SK-N-SH treated with all-trans-retinoic acid at 6 μM for 48 hours (cell line): Measurements from ENCODE around the gene PGP.

Source experiments
- ISL1 ChIP-seq: fragments of 250-450 bp; sonication (Bioruptor Pico); IDR thresholded peaks from 2 replicates; pipeline ENCODE4 v2.1.2; 2022; ENCODE audit warnings: mild to moderate bottlenecking, moderate library complexity
- OSR1 ChIP-seq: fragments of 250-450 bp; sonication (Bioruptor Pico); IDR thresholded peaks from 2 replicates; pipeline ENCODE4 v1.8.0; 2022; ENCODE audit warnings: moderate library complexity, mild to moderate bottlenecking, inconsistent platforms
- RARB ChIP-seq: fragments of 250-450 bp; sonication (Bioruptor Pico); IDR thresholded peaks from 2 replicates; pipeline ENCODE4 v1.8.0; 2021; ENCODE audit warnings: mild to moderate bottlenecking, moderate library complexity
- ZNF8 ChIP-seq: fragments of 450-650 bp; formaldehyde crosslinking; IDR thresholded peaks from 2 replicates; pipeline ENCODE4 v1.5.0; 2020; ENCODE audit warnings: mild to moderate bottlenecking, moderate library complexity
- TF ChIP-seq, protein P1 (sequence below): fragments of 250-450 bp; sonication (Bioruptor Pico); IDR thresholded peaks from 2 replicates; pipeline ENCODE4 v1.5.1; 2020; ENCODE audit warnings: low read depth, mild to moderate bottlenecking, moderate library complexity
- TF ChIP-seq, protein P2 (sequence below): fragments of 250-450 bp; sonication (Bioruptor Pico); IDR thresholded peaks from 2 replicates; pipeline ENCODE4 v1.8.0; 2020; ENCODE audit warnings: mild to moderate bottlenecking, moderate library complexity, borderline replicate concordance
- TF ChIP-seq, protein P3 (sequence below): fragments of 250-450 bp; sonication (Bioruptor Pico); IDR thresholded peaks from 2 replicates; pipeline ENCODE4 v1.5.0; 2020; ENCODE audit warnings: mild to moderate bottlenecking, moderate library complexity

DNA sequence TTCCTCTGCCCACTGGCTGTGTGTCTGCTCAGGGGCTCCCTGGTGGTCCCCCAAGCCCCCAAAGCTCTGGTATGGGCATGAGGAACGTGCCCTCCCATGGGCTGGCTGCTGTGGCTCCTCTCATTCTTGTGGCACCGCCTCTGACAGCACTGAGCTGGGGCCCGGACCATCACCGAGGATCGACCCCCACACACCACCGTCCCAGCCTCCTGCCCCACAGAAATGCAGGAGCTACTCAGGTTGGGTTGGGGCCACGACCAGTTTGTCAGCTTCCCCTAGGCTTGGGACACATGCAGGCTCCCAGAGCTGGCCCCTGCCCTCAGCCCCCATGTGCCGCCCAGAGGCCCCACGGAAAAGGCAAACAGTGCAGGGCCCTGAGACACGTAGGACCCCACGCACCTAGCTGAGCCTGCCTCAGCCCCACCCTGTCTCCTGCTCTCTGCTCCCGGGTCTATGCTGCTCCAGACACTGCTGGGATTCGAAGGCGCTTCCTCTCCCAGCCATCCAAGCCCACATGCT is 15.0 kb downstream of the PGP start:
- TF ChIP-seq, protein P1, sequence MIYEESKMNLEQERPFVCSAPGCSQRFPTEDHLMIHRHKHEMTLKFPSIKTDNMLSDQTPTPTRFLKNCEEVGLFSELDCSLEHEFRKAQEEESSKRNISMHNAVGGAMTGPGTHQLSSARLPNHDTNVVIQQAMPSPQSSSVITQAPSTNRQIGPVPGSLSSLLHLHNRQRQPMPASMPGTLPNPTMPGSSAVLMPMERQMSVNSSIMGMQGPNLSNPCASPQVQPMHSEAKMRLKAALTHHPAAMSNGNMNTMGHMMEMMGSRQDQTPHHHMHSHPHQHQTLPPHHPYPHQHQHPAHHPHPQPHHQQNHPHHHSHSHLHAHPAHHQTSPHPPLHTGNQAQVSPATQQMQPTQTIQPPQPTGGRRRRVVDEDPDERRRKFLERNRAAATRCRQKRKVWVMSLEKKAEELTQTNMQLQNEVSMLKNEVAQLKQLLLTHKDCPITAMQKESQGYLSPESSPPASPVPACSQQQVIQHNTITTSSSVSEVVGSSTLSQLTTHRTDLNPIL (CRISPR knock-in tag) = no peak
- TF ChIP-seq, protein P2, sequence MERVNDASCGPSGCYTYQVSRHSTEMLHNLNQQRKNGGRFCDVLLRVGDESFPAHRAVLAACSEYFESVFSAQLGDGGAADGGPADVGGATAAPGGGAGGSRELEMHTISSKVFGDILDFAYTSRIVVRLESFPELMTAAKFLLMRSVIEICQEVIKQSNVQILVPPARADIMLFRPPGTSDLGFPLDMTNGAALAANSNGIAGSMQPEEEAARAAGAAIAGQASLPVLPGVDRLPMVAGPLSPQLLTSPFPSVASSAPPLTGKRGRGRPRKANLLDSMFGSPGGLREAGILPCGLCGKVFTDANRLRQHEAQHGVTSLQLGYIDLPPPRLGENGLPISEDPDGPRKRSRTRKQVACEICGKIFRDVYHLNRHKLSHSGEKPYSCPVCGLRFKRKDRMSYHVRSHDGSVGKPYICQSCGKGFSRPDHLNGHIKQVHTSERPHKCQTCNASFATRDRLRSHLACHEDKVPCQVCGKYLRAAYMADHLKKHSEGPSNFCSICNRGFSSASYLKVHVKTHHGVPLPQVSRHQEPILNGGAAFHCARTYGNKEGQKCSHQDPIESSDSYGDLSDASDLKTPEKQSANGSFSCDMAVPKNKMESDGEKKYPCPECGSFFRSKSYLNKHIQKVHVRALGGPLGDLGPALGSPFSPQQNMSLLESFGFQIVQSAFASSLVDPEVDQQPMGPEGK = no peak
- TF ChIP-seq RARB (CRISPR knock-in tag) = no peak
- TF ChIP-seq ZNF8 = no peak
- TF ChIP-seq, protein P3, sequence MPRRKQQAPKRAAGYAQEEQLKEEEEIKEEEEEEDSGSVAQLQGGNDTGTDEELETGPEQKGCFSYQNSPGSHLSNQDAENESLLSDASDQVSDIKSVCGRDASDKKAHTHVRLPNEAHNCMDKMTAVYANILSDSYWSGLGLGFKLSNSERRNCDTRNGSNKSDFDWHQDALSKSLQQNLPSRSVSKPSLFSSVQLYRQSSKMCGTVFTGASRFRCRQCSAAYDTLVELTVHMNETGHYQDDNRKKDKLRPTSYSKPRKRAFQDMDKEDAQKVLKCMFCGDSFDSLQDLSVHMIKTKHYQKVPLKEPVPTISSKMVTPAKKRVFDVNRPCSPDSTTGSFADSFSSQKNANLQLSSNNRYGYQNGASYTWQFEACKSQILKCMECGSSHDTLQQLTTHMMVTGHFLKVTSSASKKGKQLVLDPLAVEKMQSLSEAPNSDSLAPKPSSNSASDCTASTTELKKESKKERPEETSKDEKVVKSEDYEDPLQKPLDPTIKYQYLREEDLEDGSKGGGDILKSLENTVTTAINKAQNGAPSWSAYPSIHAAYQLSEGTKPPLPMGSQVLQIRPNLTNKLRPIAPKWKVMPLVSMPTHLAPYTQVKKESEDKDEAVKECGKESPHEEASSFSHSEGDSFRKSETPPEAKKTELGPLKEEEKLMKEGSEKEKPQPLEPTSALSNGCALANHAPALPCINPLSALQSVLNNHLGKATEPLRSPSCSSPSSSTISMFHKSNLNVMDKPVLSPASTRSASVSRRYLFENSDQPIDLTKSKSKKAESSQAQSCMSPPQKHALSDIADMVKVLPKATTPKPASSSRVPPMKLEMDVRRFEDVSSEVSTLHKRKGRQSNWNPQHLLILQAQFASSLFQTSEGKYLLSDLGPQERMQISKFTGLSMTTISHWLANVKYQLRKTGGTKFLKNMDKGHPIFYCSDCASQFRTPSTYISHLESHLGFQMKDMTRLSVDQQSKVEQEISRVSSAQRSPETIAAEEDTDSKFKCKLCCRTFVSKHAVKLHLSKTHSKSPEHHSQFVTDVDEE = no peak
- TF ChIP-seq OSR1 (CRISPR knock-in tag) = no peak
- TF ChIP-seq ISL1 (CRISPR knock-in tag) = no peak
